Small intestine (tissue), 7 donors: ENCODE data around the gene SRGAP3. TPM values are rescaled to one million over a fixed set of nuclear protein-coding genes. Genes with fewer than 3 reads are reported as not detected.
"Not testable (repeated sequence)": the region's sequence is repeated elsewhere in the genome, so short reads cannot be mapped to it uniquely, and the experiment has no call there.

ENCODE experiments used
- DNase-seq, 2 donors: peaks; one replicate each; pipeline versions ENCODE4 v3.0.0 to v3.0.0-alpha.2; 2013
- FAIRE-seq: peaks from 2 replicates; lab custom pipeline; 2012; peaks lifted over from hg19 to GRCh38; lab: Jason Lieb, UNC
- H3K27ac ChIP-seq, 3 donors: one replicate each; pipeline ENCODE4 v1.5.1; 2013; ENCODE audit warnings: low read length in 2 of 3, mild to moderate bottlenecking in 2 of 3, control low read depth in 1 of 3, inconsistent platforms in 1 of 3, low read depth in 1 of 3, moderate library complexity in 1 of 3
- H3K27me3 ChIP-seq, 3 donors: one replicate each; pipeline ENCODE4 v1.6.1; 2013; ENCODE audit warnings: low read length in 3 of 3, inconsistent platforms in 1 of 3; ENCODE audit not compliant: control insufficient read depth in 3 of 3, insufficient read depth in 3 of 3
- H3K36me3 ChIP-seq, 3 donors: one replicate each; pipeline ENCODE4 v1.6.1; 2013; ENCODE audit warnings: low read length in 3 of 3, inconsistent platforms in 1 of 3, low read depth in 1 of 3, mild to moderate bottlenecking in 1 of 3, moderate library complexity in 1 of 3; ENCODE audit not compliant: control insufficient read depth in 3 of 3, insufficient read depth in 2 of 3
- H3K4me1 ChIP-seq, 3 donors: one replicate each; pipeline ENCODE4 v1.6.1; 2013; ENCODE audit warnings: low read length in 2 of 3, inconsistent platforms in 1 of 3, low read depth in 1 of 3, mild to moderate bottlenecking in 1 of 3, moderate library complexity in 1 of 3; ENCODE audit not compliant: control insufficient read depth in 3 of 3, insufficient read depth in 2 of 3
- H3K4me3 ChIP-seq, 3 donors: one replicate each; pipeline ENCODE4 v1.5.1; 2013; ENCODE audit warnings: low read length in 3 of 3, control low read depth in 1 of 3, inconsistent platforms in 1 of 3, low read depth in 1 of 3, mild to moderate bottlenecking in 1 of 3, moderate library complexity in 1 of 3
- H3K9me3 ChIP-seq, 2 donors: one replicate each; pipeline ENCODE4 v1.6.1; 2013; ENCODE audit warnings: low read depth in 1 of 2, low read length in 1 of 2; ENCODE audit not compliant: control insufficient read depth in 2 of 2, insufficient read depth in 1 of 2
- WGBS, 3 donors: extraction: QIAGEN DNeasy Blood & Tissue Kit; methylation state at CpG; one replicate each; pipeline ENCODE4 v1.1.7; 2013; 5-methylcytosine and 5-hydroxymethylcytosine counted together
- polyA plus RNA-seq, 4 donors: library from polyadenylated mRNA; stranded (reverse) in 3 of 4; unstranded in 1 of 4; fragments of 200-250 nt in 3 of 4; fragments of 120-200 nt in 1 of 4; gene quantifications; one replicate each; pipeline versions ENCODE4 v1.2.1 to v1.2.3, GENCODE V29; 2013
- donor health status: healthy with polysubstance abuse.
- donor health status: control.
- donor health status: control.
- donor health status: Bipolar disorder and iron deficiency.
- donor health status: healthy.

Gene SRGAP3
- polyA plus RNA-seq, 4 donors = 0.22 to 2.7 (median 1.2) TPM

GRCh38 chr3:9290566-9290965 lies 41.1 kb upstream of the SRGAP3 start:
- DNase-seq (no peak), FAIRE-seq (no peak)
- WGBS, 3 donors = 81 to 88% (median 85%) methylated on average over 2 of the region's 2 CpGs
- Histone ChIP-seq H3K36me3 (no peaks in the 10 kb centered on the region), H3K9me3 (no peaks in the 10 kb centered on the region), H3K27ac (no peak overlapping the region), H3K4me3 (no peak overlapping the region), H3K4me1 (no peaks in the 10 kb centered on the region), H3K27me3 (no peaks in the 10 kb centered on the region)

- H3K36me3 ChIP-seq, H3K27me3 ChIP-seq, H3K4me1 ChIP-seq, H3K4me3 ChIP-seq, FAIRE-seq, DNase-seq, H3K9me3 ChIP-seq, H3K27ac ChIP-seq: not testable (repeated sequence)
- WGBS, 3 donors = 89 to 94% (median 94%) methylated on average over 8 of the region's 8 CpGs
Observed at GRCh38 chr3:9281533-9281932, 32.1 kb upstream of the SRGAP3 start.

GRCh38 chr3:9280451-9281219 lies 31.2 kb upstream of the SRGAP3 start:
- no peaks in the 10 kb centered on the region for H3K27me3 ChIP-seq
- no peak overlapping the region for H3K27ac ChIP-seq
- FAIRE-seq = no peak
- WGBS, 3 donors = 50 to 59% (median 54%) methylated on average over 11 of the region's 11 CpGs
- H3K9me3 ChIP-seq = no peaks in the 10 kb centered on the region
- no peak for DNase-seq
- no peaks in the 10 kb centered on the region for H3K4me1 ChIP-seq
- no peak overlapping the region for H3K4me3 ChIP-seq
- H3K36me3 ChIP-seq = no peaks in the 10 kb centered on the region

- H3K9me3 ChIP-seq = no peaks in the 10 kb centered on the region
- no peaks in the 10 kb centered on the region for H3K4me1 ChIP-seq
- 48 to 74% (median 63%) methylated on average over 6 of the region's 6 CpGs for WGBS, 3 donors
- FAIRE-seq = no peak
- H3K36me3 ChIP-seq = no peaks in the 10 kb centered on the region
- no peak overlapping the region for H3K27ac ChIP-seq
- no peak overlapping the region for H3K4me3 ChIP-seq
- no peak for DNase-seq
- no peaks in the 10 kb centered on the region for H3K27me3 ChIP-seq
Observed at GRCh38 chr3:9279966-9280365, 30.5 kb upstream of the SRGAP3 start.

- H3K4me3 ChIP-seq = no peak overlapping the region
- DNase-seq = no peak
- no peak overlapping the region for H3K27ac ChIP-seq
- H3K9me3 ChIP-seq = peaks cover 0 to 3% of the 10 kb centered on the region in 2 donors
- FAIRE-seq = no peak
- H3K27me3 ChIP-seq = no peaks in the 10 kb centered on the region
- no peaks in the 10 kb centered on the region for H3K36me3 ChIP-seq
- WGBS, 3 donors = 74 to 80% (median 76%) methylated on average over 4 of the region's 4 CpGs
- no peaks in the 10 kb centered on the region for H3K4me1 ChIP-seq
Observed at GRCh38 chr3:9278498-9278897, 29.1 kb upstream of the SRGAP3 start.

GRCh38 chr3:9278085-9278484 lies 28.6 kb upstream of the SRGAP3 start:
- no peaks in the 10 kb centered on the region for H3K4me1 ChIP-seq
- no peaks in the 10 kb centered on the region for H3K27me3 ChIP-seq
- no peak for FAIRE-seq
- H3K4me3 ChIP-seq = no peak overlapping the region
- peaks cover 0 to 3% of the 10 kb centered on the region in 2 donors for H3K9me3 ChIP-seq
- no peak for DNase-seq
- no peak overlapping the region for H3K27ac ChIP-seq
- no peaks in the 10 kb centered on the region for H3K36me3 ChIP-seq
- WGBS, 3 donors = 50 to 56% (median 54%) methylated on average over 1 of the region's 1 CpG

- FAIRE-seq = no peak
- Histone ChIP-seq H3K27ac (no peak overlapping the region), H3K27me3 (no peaks in the 10 kb centered on the region), H3K4me1 (no peaks in the 10 kb centered on the region), H3K9me3 (peaks cover 0 to 3% of the 10 kb centered on the region in 2 donors), H3K36me3 (no peaks in the 10 kb centered on the region), H3K4me3 (no peak overlapping the region)
- no peak for DNase-seq
- WGBS, 3 donors = 72 to 83% (median 77%) methylated on average over 6 of the region's 6 CpGs
Observed at GRCh38 chr3:9276761-9277370, 27.4 kb upstream of the SRGAP3 start.

- DNase-seq (no peak), FAIRE-seq (no peak)
- Histone ChIP-seq H3K36me3 (no peaks in the 10 kb centered on the region), H3K4me3 (no peak overlapping the region), H3K9me3 (peaks cover 0 to 3% of the 10 kb centered on the region in 2 donors), H3K4me1 (no peaks in the 10 kb centered on the region), H3K27ac (no peak overlapping the region), H3K27me3 (no peaks in the 10 kb centered on the region)
- WGBS, 3 donors = 69 to 73% (median 71%) methylated on average over 6 of the region's 6 CpGs
Observed at GRCh38 chr3:9271903-9272302, 22.5 kb upstream of the SRGAP3 start.
